ENCODE data around the gene ABLIM2.

The ABLIM2 gene

GRCh38 chr4:8066336-8066931 is 92.2 kb downstream of the ABLIM2 start:
- DNase-seq: no peak

GRCh38 chr4:8063974-8064563 is 94.5 kb downstream of the ABLIM2 start:
- no peak for DNase-seq

GRCh38 chr4:8061573-8061972 is 97.0 kb downstream of the ABLIM2 start:
- no peak for DNase-seq

- DNase-seq: no peak
These were observed 97.5 kb downstream of the ABLIM2 start for GRCh38 chr4:8061145-8061544.

- DNase-seq: no peak
These were observed 98.0 kb downstream of the ABLIM2 start for GRCh38 chr4:8060632-8061031.

- DNase-seq: no peak
These were observed 100.6 kb downstream of the ABLIM2 start for GRCh38 chr4:8058031-8058479.

GRCh38 chr4:8055206-8055605 is 103.4 kb downstream of the ABLIM2 start:
- DNase-seq: no peak

- no peak for DNase-seq
These were observed 104.7 kb downstream of the ABLIM2 start for GRCh38 chr4:8053688-8054449.

GRCh38 chr4:8052160-8052691 is 106.4 kb downstream of the ABLIM2 start:
- DNase-seq: no peak

- DNase-seq: no peak
These were observed 107.0 kb downstream of the ABLIM2 start for GRCh38 chr4:8051644-8052043.

- DNase-seq: no peak
These were observed 107.9 kb downstream of the ABLIM2 start for GRCh38 chr4:8050555-8051206.

- DNase-seq: no peak
These were observed 108.4 kb downstream of the ABLIM2 start for GRCh38 chr4:8050180-8050554.

GRCh38 chr4:8048856-8049676 is 109.5 kb downstream of the ABLIM2 start:
- no peak for DNase-seq

- DNase-seq: no peak
These were observed 110.6 kb downstream of the ABLIM2 start for GRCh38 chr4:8047837-8048678.

GRCh38 chr4:8046925-8047541 is 111.6 kb downstream of the ABLIM2 start:
- DNase-seq: no peak

GRCh38 chr4:8045909-8046308 is 112.7 kb downstream of the ABLIM2 start:
- no peak for DNase-seq

GRCh38 chr4:8044699-8045098 is 113.9 kb downstream of the ABLIM2 start:
- DNase-seq: no peak

GRCh38 chr4:8044244-8044643 is 114.4 kb downstream of the ABLIM2 start:
- no peak for DNase-seq

- DNase-seq: no peak
These were observed 115.0 kb downstream of the ABLIM2 start for GRCh38 chr4:8043596-8043995.

GRCh38 chr4:8041868-8042267 is 116.7 kb downstream of the ABLIM2 start:
- no peak for DNase-seq

GRCh38 chr4:8041172-8041571 is 117.4 kb downstream of the ABLIM2 start:
- no peak for DNase-seq
